Loucy (cell line): Measurements from ENCODE around the gene TMEM232.

Experiments
- H2AFZ ChIP-seq: fragments of 200-600 bp; sonication (generic); 2 replicates; pipeline ENCODE4 v1.6.0; 2016; ENCODE audit warnings: antibody characterized with exemption, mild to moderate bottlenecking, low read length, moderate library complexity
- H3F3A ChIP-seq: fragments of 200-600 bp; 2 replicates; pipeline ENCODE4 v1.6.0; 2016; ENCODE audit warnings: antibody characterized with exemption, low read depth, mild to moderate bottlenecking
- H3K27me3 ChIP-seq: fragments of 200-600 bp; sonication (generic); 2 replicates; pipeline ENCODE4 v1.6.1; 2014; ENCODE audit warnings: low read length, mild to moderate bottlenecking; ENCODE audit not compliant: insufficient read depth, poor library complexity, severe bottlenecking
- H3K36me3 ChIP-seq: fragments of 200-600 bp; sonication (generic); 2 replicates; pipeline ENCODE4 v1.6.1; 2016; ENCODE audit warnings: low read length; ENCODE audit not compliant: insufficient read depth
- H3K4me1 ChIP-seq: fragments of 200-600 bp; sonication (generic); 2 replicates; pipeline ENCODE4 v1.5.1; 2014; ENCODE audit warnings: low read length, mild to moderate bottlenecking; ENCODE audit not compliant: insufficient read depth, poor library complexity, severe bottlenecking
- H3K4me2 ChIP-seq: fragments of 200-600 bp; sonication (generic); 2 replicates; pipeline ENCODE4 v1.6.0; 2014; ENCODE audit warnings: antibody characterized with exemption, low read length, low read depth, mild to moderate bottlenecking; ENCODE audit not compliant: poor library complexity, severe bottlenecking
- H3K4me3 ChIP-seq: fragments of 200-600 bp; sonication (generic); 2 replicates; pipeline ENCODE4 v1.5.1; 2014; ENCODE audit warnings: low read length, mild to moderate bottlenecking, mixed read lengths; ENCODE audit not compliant: poor library complexity, severe bottlenecking
- H3K79me2 ChIP-seq: fragments of 200-600 bp; sonication (generic); 2 replicates; pipeline ENCODE4 v1.6.1; 2014; ENCODE audit warnings: low read length; ENCODE audit not compliant: insufficient read depth
- H3K9ac ChIP-seq: fragments of 200-600 bp; sonication (generic); 2 replicates; pipeline ENCODE4 v1.6.0; 2014; ENCODE audit warnings: mild to moderate bottlenecking, low read depth, low read length, moderate library complexity; ENCODE audit not compliant: poor library complexity, severe bottlenecking
- H3K9me2 ChIP-seq: fragments of 200-600 bp; sonication (generic); replicated peaks from 2 replicates; pipeline ENCODE4 v1.6.1; 2016; ENCODE audit warnings: low read depth, low read length, mixed read lengths
- H3K9me3 ChIP-seq: fragments of 200-600 bp; sonication (generic); 2 replicates; pipeline ENCODE4 v1.6.1; 2014; ENCODE audit warnings: mild to moderate bottlenecking, antibody characterized with exemption, low read length, low read depth; ENCODE audit not compliant: insufficient read depth
- H4K20me1 ChIP-seq: fragments of 200-600 bp; sonication (generic); 2 replicates; pipeline ENCODE4 v1.6.0; 2014; ENCODE audit warnings: antibody characterized with exemption, low read length, mild to moderate bottlenecking; ENCODE audit not compliant: insufficient read depth, poor library complexity, severe bottlenecking
- EZH2phosphoT487 ChIP-seq: fragments of 200-600 bp; IDR thresholded peaks from 2 replicates; pipeline ENCODE4 v1.6.1; 2018; ENCODE audit warnings: antibody characterized with exemption, mild to moderate bottlenecking, moderate library complexity, borderline replicate concordance
- TF ChIP-seq, protein P1 (sequence below): fragments of 200-600 bp; sonication (generic); conservative IDR thresholded peaks from 2 replicates; pipeline ENCODE4 v1.5.1; 2014; ENCODE audit warnings: mild to moderate bottlenecking, antibody characterized with exemption, low read length

Gene TMEM232

GRCh38 chr5:110440058-110440457 lies 286.4 kb downstream of the TMEM232 start:
- H3K9me3 ChIP-seq, result no peaks in the 10 kb centered on the region
- H3K27me3 ChIP-seq, result no peaks in the 10 kb centered on the region
- no peak for TF ChIP-seq EZH2phosphoT487
- TF ChIP-seq, protein P1, sequence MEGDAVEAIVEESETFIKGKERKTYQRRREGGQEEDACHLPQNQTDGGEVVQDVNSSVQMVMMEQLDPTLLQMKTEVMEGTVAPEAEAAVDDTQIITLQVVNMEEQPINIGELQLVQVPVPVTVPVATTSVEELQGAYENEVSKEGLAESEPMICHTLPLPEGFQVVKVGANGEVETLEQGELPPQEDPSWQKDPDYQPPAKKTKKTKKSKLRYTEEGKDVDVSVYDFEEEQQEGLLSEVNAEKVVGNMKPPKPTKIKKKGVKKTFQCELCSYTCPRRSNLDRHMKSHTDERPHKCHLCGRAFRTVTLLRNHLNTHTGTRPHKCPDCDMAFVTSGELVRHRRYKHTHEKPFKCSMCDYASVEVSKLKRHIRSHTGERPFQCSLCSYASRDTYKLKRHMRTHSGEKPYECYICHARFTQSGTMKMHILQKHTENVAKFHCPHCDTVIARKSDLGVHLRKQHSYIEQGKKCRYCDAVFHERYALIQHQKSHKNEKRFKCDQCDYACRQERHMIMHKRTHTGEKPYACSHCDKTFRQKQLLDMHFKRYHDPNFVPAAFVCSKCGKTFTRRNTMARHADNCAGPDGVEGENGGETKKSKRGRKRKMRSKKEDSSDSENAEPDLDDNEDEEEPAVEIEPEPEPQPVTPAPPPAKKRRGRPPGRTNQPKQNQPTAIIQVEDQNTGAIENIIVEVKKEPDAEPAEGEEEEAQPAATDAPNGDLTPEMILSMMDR, result no peak
- H4K20me1 ChIP-seq, result no peaks in the 10 kb centered on the region
- H3K9ac ChIP-seq, result no peak overlapping the region
- H3K79me2 ChIP-seq, result no peaks in the 10 kb centered on the region
- H3K36me3 ChIP-seq, result no peaks in the 10 kb centered on the region
- H3F3A ChIP-seq, result no peaks in the 10 kb centered on the region
- no peak overlapping the region for H2AFZ ChIP-seq
- H3K9me2 ChIP-seq, result no peaks in the 10 kb centered on the region
- no peaks in the 10 kb centered on the region for H3K4me1 ChIP-seq
- no peak overlapping the region for H3K4me3 ChIP-seq
- no peak overlapping the region for H3K4me2 ChIP-seq

DNA sequence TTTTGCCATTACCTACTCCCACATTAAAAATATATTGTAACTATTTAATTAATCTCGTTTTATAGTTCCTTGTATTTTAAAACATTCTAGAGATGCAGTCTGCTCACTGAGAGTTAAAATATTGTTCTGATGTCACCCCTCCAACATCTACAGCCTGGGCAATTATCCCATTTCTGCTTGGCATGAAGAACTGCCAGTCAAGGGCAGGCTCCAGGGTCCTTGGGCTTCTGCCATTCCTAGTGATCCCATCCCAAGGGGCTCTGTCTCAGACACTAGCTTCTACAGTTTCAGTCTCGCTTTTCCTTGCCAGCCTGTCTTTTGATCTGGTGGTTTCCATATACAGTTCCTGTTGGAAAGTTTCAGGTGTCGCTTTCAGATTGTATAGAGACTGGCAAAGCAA lies 287.2 kb downstream of the TMEM232 start:
- H3K4me2 ChIP-seq, result no peak overlapping the region
- no peak overlapping the region for H3K9ac ChIP-seq
- H3K9me3 ChIP-seq, result no peaks in the 10 kb centered on the region
- no peak for TF ChIP-seq EZH2phosphoT487
- TF ChIP-seq, protein P1, result no peak
- H3K27me3 ChIP-seq, result no peaks in the 10 kb centered on the region
- no peaks in the 10 kb centered on the region for H3F3A ChIP-seq
- H3K4me1 ChIP-seq, result no peaks in the 10 kb centered on the region
- H4K20me1 ChIP-seq, result no peaks in the 10 kb centered on the region
- H3K36me3 ChIP-seq, result no peaks in the 10 kb centered on the region
- no peak overlapping the region for H3K4me3 ChIP-seq
- no peaks in the 10 kb centered on the region for H3K9me2 ChIP-seq
- no peak overlapping the region for H2AFZ ChIP-seq
- H3K79me2 ChIP-seq, result no peaks in the 10 kb centered on the region

DNA sequence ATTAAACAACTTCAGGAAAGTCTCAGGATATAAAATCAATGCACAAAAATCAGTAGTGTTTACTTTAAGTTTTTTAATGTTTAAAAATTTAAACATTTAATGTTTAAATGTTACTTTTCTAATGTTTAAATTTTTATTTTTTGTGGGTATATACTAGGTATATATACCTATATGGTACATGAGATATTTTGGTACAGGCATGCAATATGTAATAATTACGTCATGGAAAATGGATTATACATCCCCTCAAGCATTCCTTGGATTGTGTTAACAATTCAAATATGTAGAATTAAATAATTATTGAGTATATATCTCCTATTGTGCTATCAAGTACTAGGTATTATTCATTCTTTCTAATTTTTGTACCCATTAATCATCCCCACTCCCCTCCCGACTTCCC lies 291.3 kb downstream of the TMEM232 start:
- Histone ChIP-seq H3K9ac (no peak overlapping the region), H3K79me2 (no peaks in the 10 kb centered on the region), H3K27me3 (no peaks in the 10 kb centered on the region), H3K4me2 (no peak overlapping the region), H3K4me3 (no peak overlapping the region), H3K9me3 (no peaks in the 10 kb centered on the region), H3K36me3 (no peaks in the 10 kb centered on the region), H3F3A (no peaks in the 10 kb centered on the region), H3K9me2 (no peaks in the 10 kb centered on the region), H3K4me1 (no peaks in the 10 kb centered on the region), H2AFZ (no peak overlapping the region), H4K20me1 (no peaks in the 10 kb centered on the region)
- no peak for TF ChIP-seq EZH2phosphoT487
- TF ChIP-seq, protein P1, result no peak
